Upper lobe of left lung (tissue), 6 donors: ENCODE measurements around the gene GJD4. TPM values are rescaled to one million over a fixed set of nuclear protein-coding genes. Genes with fewer than 3 reads are reported as not detected.

Source experiments
- ATAC-seq, 2 donors: fragments of 200-7000 bp; cut with Tn5 transposase; one replicate each; pipeline ENCODE4 v1.9.1; 2022; ENCODE audit warnings: mild to moderate bottlenecking in 2 of 2, moderate library complexity in 2 of 2; ENCODE audit not compliant: low FRiP score in 2 of 2
- DNase-seq, 2 donors: peaks; one replicate each; pipeline ENCODE4 v3.0.0-alpha.2; 2019 to 2020
- H3K27ac ChIP-seq, 4 donors: fragments of 200-600 bp; sonication (generic); one replicate each; pipeline ENCODE4 v1.5.1; 2016 to 2019
- H3K27me3 ChIP-seq, 4 donors: fragments of 200-600 bp; sonication (generic); one replicate each; pipeline ENCODE4 v1.5.1; 2017 to 2019
- H3K36me3 ChIP-seq, 4 donors: fragments of 200-600 bp; sonication (generic); one replicate each; pipeline ENCODE4 v1.5.1; 2016 to 2019
- H3K4me1 ChIP-seq, 4 donors: fragments of 200-600 bp; sonication (generic); one replicate each; pipeline ENCODE4 v1.5.1; 2018 to 2019
- H3K4me3 ChIP-seq, 4 donors: fragments of 200-600 bp; sonication (generic); one replicate each; pipeline ENCODE4 v1.5.1; 2017 to 2019; ENCODE audit warnings: mild to moderate bottlenecking in 2 of 4, moderate library complexity in 1 of 4
- H3K9me3 ChIP-seq, 4 donors: fragments of 200-600 bp; sonication (generic); one replicate each; pipeline ENCODE4 v1.5.1; 2018 to 2019
- CTCF ChIP-seq, 6 experiments: fragments of 450-650 bp in 4 of 6; fragments of 200-600 bp in 2 of 6; sonication (generic) in 2 of 6; IDR thresholded peaks; one replicate each; pipeline ENCODE4 v1.5.1; 2016 to 2019; ENCODE audit warnings: antibody characterized with exemption in 6 of 6
- EP300 ChIP-seq, 4 donors: sonication (generic); formaldehyde crosslinking; IDR thresholded peaks; one replicate each; pipeline ENCODE4 v1.5.1; 2017; ENCODE audit warnings: antibody characterized with exemption in 4 of 4, control low read depth in 2 of 4
- POLR2A ChIP-seq, 4 donors: fragments of 450-650 bp; IDR thresholded peaks; one replicate each; pipeline ENCODE4 v1.5.1; 2016 to 2017; ENCODE audit warnings: antibody characterized with exemption in 4 of 4, mild to moderate bottlenecking in 2 of 4
- POLR2AphosphoS5 ChIP-seq, 2 donors: sonication (generic); formaldehyde crosslinking; IDR thresholded peaks; one replicate each; pipeline ENCODE4 v1.5.1; 2017; ENCODE audit warnings: antibody characterized with exemption in 2 of 2
- WGBS, 2 donors: methylation state at CpG; one replicate each; pipeline ENCODE4 v1.1.5; 2017 to 2018; 5-methylcytosine and 5-hydroxymethylcytosine counted together
- total RNA-seq, 6 donors: library from RNA; depleted of rRNA in 4 of 6; stranded (reverse); fragments of >200 nt in 4 of 6; gene quantifications; one replicate each; pipeline versions ENCODE4 v1.1.0 to v1.2.1, GENCODE V29; 2016 to 2021
- donor health status: DM: no; HTN: no; CAD: no; lungs with moderate emphysema.
- donor health status: DM: no; HTN: yes; CAD: no; lungs with severe emphysema.

Gene GJD4
- total RNA-seq, 6 donors from 2014 or later = not detected

- ATAC-seq (no peak), DNase-seq (no peak)
- no peak overlapping the region for H3K27ac ChIP-seq
- TF ChIP-seq POLR2AphosphoS5 (IDR thresholded peaks at IDR 0.05) (no peak), CTCF (IDR thresholded peaks at IDR 0.05) (no peak), EP300 (IDR thresholded peaks at IDR 0.05) (no peak), POLR2A (IDR thresholded peaks at IDR 0.05) (no peak)
- H3K4me3 ChIP-seq = no peak overlapping the region
- 92% methylated on average over 5 to 8 of the region's 8 CpGs for WGBS, 2 donors
- H3K36me3 ChIP-seq = peaks cover 3 to 57% (median 33%) of the 10 kb centered on the region in 4 donors
- no peaks in the 10 kb centered on the region for H3K9me3 ChIP-seq
- no peaks in the 10 kb centered on the region for H3K27me3 ChIP-seq
- H3K4me1 ChIP-seq = peaks cover 0 to 20% (median 11%) of the 10 kb centered on the region in 4 donors
Measured at GRCh38 chr10:35565602-35566081, 39.5 kb upstream of the GJD4 start.

GRCh38 chr10:35567951-35568350 is 37.2 kb upstream of the GJD4 start:
- Histone ChIP-seq H3K4me3 (no peak overlapping the region), H3K27ac (no peak overlapping the region), H3K27me3 (no peaks in the 10 kb centered on the region), H3K4me1 (peaks cover 0 to 20% (median 11%) of the 10 kb centered on the region in 4 donors), H3K36me3 (peaks cover 3 to 68% (median 31%) of the 10 kb centered on the region in 4 donors), H3K9me3 (no peaks in the 10 kb centered on the region)
- 95 to 97% methylated on average over 4 to 6 of the region's 6 CpGs for WGBS, 2 donors
- TF ChIP-seq CTCF (IDR thresholded peaks at IDR 0.05) (no peak), POLR2A (IDR thresholded peaks at IDR 0.05) (no peak), POLR2AphosphoS5 (IDR thresholded peaks at IDR 0.05) (no peak)
- ATAC-seq (no peak), DNase-seq (no peak)

- Histone ChIP-seq H3K27ac (no peak overlapping the region), H3K4me1 (peaks cover 0 to 15% (median 11%) of the 10 kb centered on the region in 4 donors), H3K27me3 (no peaks in the 10 kb centered on the region), H3K9me3 (no peaks in the 10 kb centered on the region), H3K4me3 (no peak overlapping the region), H3K36me3 (peaks cover 3 to 71% (median 31%) of the 10 kb centered on the region in 4 donors)
- no peak for TF ChIP-seq POLR2AphosphoS5 (IDR thresholded peaks at IDR 0.05)
- TF ChIP-seq EP300 (IDR thresholded peaks at IDR 0.05) = no peak
- TF ChIP-seq CTCF (IDR thresholded peaks at IDR 0.05) = no peak
- no peak for TF ChIP-seq POLR2A (IDR thresholded peaks at IDR 0.05)
- ATAC-seq (no peak), DNase-seq (peak in 1 of 2 donors; percentile 70)
- WGBS, 2 donors = 94 to 97% methylated on average over 20 of the region's 20 CpGs
Measured at GRCh38 chr10:35568483-35569015, 36.6 kb upstream of the GJD4 start.

GRCh38 chr10:35569111-35569707 is 35.9 kb upstream of the GJD4 start:
- H3K27ac ChIP-seq = no peak overlapping the region
- H3K27me3 ChIP-seq = no peaks in the 10 kb centered on the region
- TF ChIP-seq CTCF (IDR thresholded peaks at IDR 0.05) (no peak), POLR2AphosphoS5 (IDR thresholded peaks at IDR 0.05) (no peak), EP300 (IDR thresholded peaks at IDR 0.05) (no peak), POLR2A (IDR thresholded peaks at IDR 0.05) (no peak)
- DNase-seq (no peak), ATAC-seq (no peak)
- H3K36me3 ChIP-seq = peaks cover 3 to 78% (median 31%) of the 10 kb centered on the region in 4 donors
- H3K9me3 ChIP-seq = no peaks in the 10 kb centered on the region
- H3K4me3 ChIP-seq = no peak overlapping the region
- 87 to 89% methylated on average over 19 of the region's 19 CpGs for WGBS, 2 donors
- peaks cover 0 to 9% (median 8%) of the 10 kb centered on the region in 4 donors for H3K4me1 ChIP-seq
